HEK293 (cell line): ENCODE results near the gene SUFU.
A peak's percentile ranks its signal among the peaks of the same experiment; 100 is the strongest.

ENCODE experiments used
- CTCF ChIA-PET: fragments of 350-600 bp; formaldehyde crosslinking; extraction: SDS; loops from one replicate; lab custom pipeline; 2021; ENCODE audit warnings: antibody characterized with exemption; lab: Yijun Ruan, JAX
- POLR2A ChIA-PET: fragments of 300-600 bp; formaldehyde crosslinking; extraction: SDS; loops from one replicate; lab custom pipeline; 2020; ENCODE audit warnings: antibody characterized with exemption, inconsistent platforms; lab: Yijun Ruan, JAX
- H3K27ac ChIP-seq: fragments of 200-500 bp; sonication (Bioruptor generic); 2 replicates; pipeline ENCODE4 v1.5.1; 2014; ENCODE audit warnings: low read depth, low read length, control low read depth, inconsistent platforms; ENCODE audit errors: extremely low read depth
- H3K36me3 ChIP-seq, 2 experiments: fragments of 200-500 bp in 1 of 2; sonication (Bioruptor generic) in 1 of 2; 1 replicate in 1 of 2; 2 replicates in 1 of 2; pipeline ENCODE4 v1.5.1; 2014 to 2017; ENCODE audit warnings: inconsistent platforms in 2 of 2, low read length in 2 of 2; ENCODE audit not compliant: control insufficient read depth in 2 of 2, insufficient read depth in 1 of 2
- H3K4me1 ChIP-seq: fragments of 200-500 bp; sonication (Bioruptor generic); 2 replicates; pipeline ENCODE4 v1.5.1; 2014; ENCODE audit warnings: mild to moderate bottlenecking, low read length, inconsistent platforms; ENCODE audit not compliant: control insufficient read depth, insufficient read depth
- H3K4me3 ChIP-seq: 2 replicates; pipeline ENCODE4 v1.5.1; 2011; ENCODE audit warnings: low read depth, mild to moderate bottlenecking, control low read depth, low read length, moderate library complexity
- H3K9me3 ChIP-seq: fragments of 200-500 bp; sonication (Bioruptor generic); 2 replicates; pipeline ENCODE4 v1.5.1; 2014; ENCODE audit warnings: low read depth, low read length, inconsistent platforms; ENCODE audit not compliant: control insufficient read depth, insufficient read depth
- KLF1 ChIP-seq: fragments of 450-650 bp; formaldehyde crosslinking; IDR thresholded peaks from 2 replicates; pipeline ENCODE4 v1.5.1; 2016; ENCODE audit warnings: missing biosample characterization, missing genetic modification characterization
- KLF10 ChIP-seq: fragments of 450-650 bp; IDR thresholded peaks from 2 replicates; pipeline ENCODE4 v1.5.1; 2018; ENCODE audit warnings: missing biosample characterization, mild to moderate bottlenecking, missing genetic modification characterization
- KLF17 ChIP-seq: fragments of 450-650 bp; formaldehyde crosslinking; IDR thresholded peaks from 2 replicates; pipeline ENCODE4 v1.5.1; 2016; ENCODE audit warnings: missing biosample characterization, missing genetic modification characterization
- KLF9 ChIP-seq: fragments of 450-650 bp; formaldehyde crosslinking; IDR thresholded peaks from 2 replicates; pipeline ENCODE4 v1.5.1; 2016; ENCODE audit warnings: missing biosample characterization, missing genetic modification characterization, low read depth
- MEIS1 ChIP-seq: sonication (generic); formaldehyde crosslinking; IDR thresholded peaks from 2 replicates; pipeline ENCODE4 v1.8.1; 2022; ENCODE audit warnings: missing genetic modification reagents, mild to moderate bottlenecking, borderline replicate concordance
- MYNN ChIP-seq: fragments of 450-650 bp; formaldehyde crosslinking; IDR thresholded peaks from 2 replicates; pipeline ENCODE4 v1.5.1; 2016; ENCODE audit warnings: missing biosample characterization, missing genetic modification characterization, borderline replicate concordance
- PATZ1 ChIP-seq: fragments of 450-650 bp; formaldehyde crosslinking; IDR thresholded peaks from 2 replicates; pipeline ENCODE4 v1.5.1; 2016; ENCODE audit warnings: missing biosample characterization, missing genetic modification characterization
- PRDM1 ChIP-seq: fragments of 450-650 bp; formaldehyde crosslinking; IDR thresholded peaks from 2 replicates; pipeline ENCODE4; 2016; ENCODE audit warnings: missing biosample characterization, missing genetic modification characterization
- SCRT2 ChIP-seq: fragments of 450-650 bp; formaldehyde crosslinking; IDR thresholded peaks from 2 replicates; pipeline ENCODE4 v1.5.1; 2016; ENCODE audit warnings: missing biosample characterization, missing genetic modification characterization
- SP2 ChIP-seq: fragments of 450-650 bp; formaldehyde crosslinking; IDR thresholded peaks from 2 replicates; pipeline ENCODE4 v1.5.1; 2016; ENCODE audit warnings: missing biosample characterization, missing genetic modification characterization
- YY2 ChIP-seq: fragments of 450-650 bp; formaldehyde crosslinking; IDR thresholded peaks from 2 replicates; pipeline ENCODE4 v1.5.1; 2016; ENCODE audit warnings: missing biosample characterization, missing genetic modification characterization
- ZBTB11 ChIP-seq: fragments of 450-650 bp; formaldehyde crosslinking; conservative IDR thresholded peaks from 2 replicates; pipeline ENCODE4 v1.5.1; 2016; ENCODE audit warnings: low read depth, missing biosample characterization, missing genetic modification characterization
- ZBTB26 ChIP-seq: fragments of 450-650 bp; formaldehyde crosslinking; optimal IDR thresholded peaks from 2 replicates; pipeline ENCODE3; 2016; ENCODE audit warnings: missing biosample characterization, mild to moderate bottlenecking, missing genetic modification characterization
- ZEB2 ChIP-seq: fragments of 450-650 bp; formaldehyde crosslinking; IDR thresholded peaks from 2 replicates; pipeline ENCODE4 v1.5.1; 2016; ENCODE audit warnings: missing biosample characterization, missing genetic modification characterization
- ZNF121 ChIP-seq: fragments of 450-650 bp; formaldehyde crosslinking; IDR thresholded peaks from 2 replicates; pipeline ENCODE4 v1.5.1; 2016; ENCODE audit warnings: missing biosample characterization, missing genetic modification characterization
- ZNF311 ChIP-seq: fragments of 450-650 bp; formaldehyde crosslinking; IDR thresholded peaks from 2 replicates; pipeline ENCODE4 v1.5.1; 2017; ENCODE audit warnings: missing biosample characterization, missing genetic modification characterization, borderline replicate concordance
- ZNF335 ChIP-seq: fragments of 450-650 bp; formaldehyde crosslinking; conservative IDR thresholded peaks from 2 replicates; pipeline ENCODE4 v1.5.1; 2016; ENCODE audit warnings: missing biosample characterization, missing genetic modification characterization
- ZNF362 ChIP-seq: fragments of 450-650 bp; formaldehyde crosslinking; IDR thresholded peaks from 2 replicates; pipeline ENCODE4 v1.5.1; 2016; ENCODE audit warnings: missing biosample characterization, missing genetic modification characterization
- ZNF530 ChIP-seq: fragments of 450-650 bp; formaldehyde crosslinking; IDR thresholded peaks from 2 replicates; pipeline ENCODE4 v1.5.1; 2016; ENCODE audit warnings: low read depth, missing biosample characterization, missing genetic modification characterization
- ZNF555 ChIP-seq: fragments of 450-650 bp; formaldehyde crosslinking; conservative IDR thresholded peaks from 2 replicates; pipeline ENCODE4 v1.5.1; 2017; ENCODE audit warnings: missing biosample characterization, mild to moderate bottlenecking, missing genetic modification characterization, inconsistent platforms
- ZNF558 ChIP-seq: fragments of 450-650 bp; formaldehyde crosslinking; IDR thresholded peaks from 2 replicates; pipeline ENCODE4 v1.5.1; 2016; ENCODE audit warnings: missing biosample characterization, missing genetic modification characterization
- ZNF623 ChIP-seq: fragments of 450-650 bp; formaldehyde crosslinking; IDR thresholded peaks from 2 replicates; pipeline ENCODE4 v1.5.1; 2016; ENCODE audit warnings: missing biosample characterization, missing genetic modification characterization
- ZNF626 ChIP-seq: fragments of 450-650 bp; sonication (Bioruptor Pico); formaldehyde crosslinking; IDR thresholded peaks from 2 replicates; pipeline ENCODE4 v1.5.1; 2018; ENCODE audit warnings: missing biosample characterization, missing genetic modification characterization, inconsistent platforms
- ZNF692 ChIP-seq: fragments of 450-650 bp; formaldehyde crosslinking; IDR thresholded peaks from 2 replicates; pipeline ENCODE4 v1.5.1; 2016; ENCODE audit warnings: missing biosample characterization, missing genetic modification characterization

The SUFU gene

GRCh38 chr10:102502029-102502336 lies 1.8 kb upstream of the SUFU start (continued):
- TF ChIP-seq PATZ1 (tag by site-specific recombination) (peak; percentile 71), ZNF362 (no peak), ZNF626 (no peak), SP2 (tag by site-specific recombination) (peak; percentile 100), KLF9 (tag by site-specific recombination) (peak; percentile 76), KLF1 (peak; percentile 53; the same call in 1 of the 2 replicates), ZNF530 (tag by site-specific recombination) (no peak), MYNN (no peak), ZNF692 (tag by site-specific recombination) (peak; percentile 92), ZEB2 (0 out of 2 replicates have a peak, but pooled peaks have one; percentile 3), YY2 (tag by site-specific recombination) (peak; percentile 81)

- H3K4me3 ChIP-seq, result peak within 1 kb of the TSS; percentile 93
- H3K4me1 ChIP-seq, result peaks cover 7% of the 10 kb centered on the region
- peaks cover 0 to 16% of the 10 kb centered on the region in 2 experiments; a peak in 2 of 3 replicates for H3K36me3 ChIP-seq
- no peaks in the 10 kb centered on the region for H3K9me3 ChIP-seq
- CTCF ChIA-PET, result interaction anchor here (0.7 to 4.8 kb wide), 14 partner anchors 8 to 110 kb away, joined by 3 to 83 read pairs (median 3); no protein-coding TSS in a partner anchor
- peak within 1 kb of the TSS; percentile 82 for H3K27ac ChIP-seq
- POLR2A ChIA-PET, result interaction anchor here (0.6 to 3.3 kb wide), 7 partner anchors 70 to 590 kb away, joined by 3 to 22 read pairs (median 4); partner anchors contain the start of genes ARL3, CUEDC2 and SFXN2
- peak; percentile 69 for TF ChIP-seq KLF9 (tag by site-specific recombination)
- TF ChIP-seq ZNF362, result no peak
- TF ChIP-seq ZNF623 (tag by site-specific recombination), result no peak
- no peak for TF ChIP-seq ZNF311 (tag by site-specific recombination)
- no peak for TF ChIP-seq ZNF121 (tag by site-specific recombination)
- TF ChIP-seq ZNF335 (tag by site-specific recombination), result peak; percentile 98
- no peak for TF ChIP-seq PRDM1
- TF ChIP-seq MEIS1, result no peak
- peak; percentile 31; the same call in 1 of the 2 replicates for TF ChIP-seq KLF17 (tag by site-specific recombination)
- peak; percentile 16; the same call in 1 of the 2 replicates for TF ChIP-seq KLF10 (tag by site-specific recombination)
- TF ChIP-seq SCRT2 (tag by site-specific recombination), result peak; percentile 99
- peak; percentile 14 for TF ChIP-seq ZBTB26 (tag by site-specific recombination)
- TF ChIP-seq ZNF555 (tag by site-specific recombination), result no peak
- no peak for TF ChIP-seq ZNF558 (tag by site-specific recombination)
- 0 out of 2 replicates have a peak, but pooled peaks have one; percentile 38 for TF ChIP-seq ZBTB11 (tag by site-specific recombination)
Measured at GRCh38 chr10:102502337-102503151, 1.2 kb upstream of the SUFU start, which contains the start of gene ACTR1A. ACTR1A (minus strand) TSS chr10:102502712; CDS start chr10:102502647, 65 bp downstream.
